ENCODE measurements around the gene TMEM54. TPM values are rescaled to one million over a fixed set of nuclear protein-coding genes. Genes with fewer than 3 reads are reported as not detected.
A peak's percentile ranks its signal among the peaks of the same experiment; 100 is the strongest.

TMEM54 gene
- total and polyA plus RNA-seq, 10 of the 15 experiments (the other 5 are each of a cell fraction or from before 2014, with no cell fraction given), result 0.07 to 0.94 (median 0.56) TPM; not detected in 1

GRCh38 chr1:32892368-32893197 lies 8.6 kb downstream of the TMEM54 start:
- no TSS peak for BruUV-seq (replicated peaks)
- no peaks in the 10 kb centered on the region for H4K20me1 ChIP-seq (ENCODE audit: control insufficient read depth, insufficient read depth)
- no peak overlapping the region for H2AFZ ChIP-seq (ENCODE audit: control insufficient read depth, low read depth, low read length)
- POLR2A ChIA-PET, result interaction anchor here (1.5 kb wide), 1 partner anchor 17 kb away, joined by 4 read pairs; no protein-coding TSS in a partner anchor
- H3K27me3 ChIP-seq (replicated peaks in 1 of 2; ENCODE audit: control insufficient read depth in 2 of 2, insufficient read depth in 2 of 2, low read length in 1 of 2), result peaks cover 8 to 16% of the 10 kb centered on the region in 2 experiments
- no peaks in the 10 kb centered on the region for H3K4me1 ChIP-seq (ENCODE audit: control insufficient read depth, insufficient read depth, low read length)
- FAIRE-seq (no peak), ATAC-seq (peak; percentile 84), DNase-seq (ENCODE audit: low read depth, low spot score) (no peak)
- 31% methylated on average over 42 of the region's 49 CpGs for WGBS (ENCODE audit: insufficient coverage, insufficient replicate concordance, low lambda C conversion rate, missing lambda C conversion rate)
- SMC1A ChIA-PET (ENCODE audit: uncharacterized antibody, unreplicated experiment), result no interaction called here
- H3K27ac ChIP-seq (ENCODE audit: control insufficient read depth, insufficient read depth), result no peak overlapping the region
- H3K9me3 ChIP-seq (replicated peaks; ENCODE audit: control insufficient read depth, insufficient read depth, low read length), result no peaks in the 10 kb centered on the region; the same call in 2 of the 3 replicates
- no peaks in the 10 kb centered on the region for H3K79me2 ChIP-seq (ENCODE audit: control insufficient read depth, insufficient read depth, low read length)
- H3K9ac ChIP-seq (ENCODE audit: control insufficient read depth, insufficient read depth, low read length), result no peak overlapping the region
- H3K4me3 ChIP-seq, result no peak overlapping the region
- intact Hi-C loops (cut with micrococcal nuclease; ENCODE audit: unreplicated experiment) (no loop called here), in situ Hi-C loops (cut with MboI) (no loop called here)
- CTCF ChIA-PET, result interaction anchor here (0.8 to 6.5 kb wide), 6 partner anchors 9 to 372 kb away, joined by 3 to 36 read pairs (median 3); partner anchors contain the start of gene TMEM54
- no peaks in the 10 kb centered on the region for H3K36me3 ChIP-seq (ENCODE audit: control insufficient read depth in 2 of 2, insufficient read depth in 2 of 2, low read length in 1 of 2)
- no peak overlapping the region; the same call in 1 of the 2 replicates for H3K4me2 ChIP-seq (ENCODE audit: control insufficient read depth, insufficient read depth)
- RAD21 ChIA-PET (ENCODE audit: unreplicated experiment), result interaction anchor here (1.3 to 1.4 kb wide), 2 partner anchors 16 to 162 kb away, joined by 3 read pairs; no protein-coding TSS in a partner anchor
- TF ChIP-seq CHD2 (IDR thresholded peaks at IDR 0.05; ENCODE audit: borderline replicate concordance, low read depth, low read length) (no peak), SRF (IDR thresholded peaks at IDR 0.05; ENCODE audit: low read depth in 2 of 2, low read length in 2 of 2) (no peak), HDAC6 (IDR thresholded peaks at IDR 0.05; ENCODE audit: unreplicated experiment) (no peak), GABPA (IDR thresholded peaks at IDR 0.05; ENCODE audit: low read depth) (no peak), E2F8 (IDR thresholded peaks at IDR 0.05; ENCODE audit: low read depth, partially characterized antibody) (no peak), USF1 (IDR thresholded peaks at IDR 0.05; ENCODE audit: borderline replicate concordance, extremely low read length, insufficient read depth, low read depth, low read length) (no peak), CHD1 (IDR thresholded peaks at IDR 0.05; ENCODE audit: low read depth, low read length) (no peak)
- TF ChIP-seq, protein P1, sequence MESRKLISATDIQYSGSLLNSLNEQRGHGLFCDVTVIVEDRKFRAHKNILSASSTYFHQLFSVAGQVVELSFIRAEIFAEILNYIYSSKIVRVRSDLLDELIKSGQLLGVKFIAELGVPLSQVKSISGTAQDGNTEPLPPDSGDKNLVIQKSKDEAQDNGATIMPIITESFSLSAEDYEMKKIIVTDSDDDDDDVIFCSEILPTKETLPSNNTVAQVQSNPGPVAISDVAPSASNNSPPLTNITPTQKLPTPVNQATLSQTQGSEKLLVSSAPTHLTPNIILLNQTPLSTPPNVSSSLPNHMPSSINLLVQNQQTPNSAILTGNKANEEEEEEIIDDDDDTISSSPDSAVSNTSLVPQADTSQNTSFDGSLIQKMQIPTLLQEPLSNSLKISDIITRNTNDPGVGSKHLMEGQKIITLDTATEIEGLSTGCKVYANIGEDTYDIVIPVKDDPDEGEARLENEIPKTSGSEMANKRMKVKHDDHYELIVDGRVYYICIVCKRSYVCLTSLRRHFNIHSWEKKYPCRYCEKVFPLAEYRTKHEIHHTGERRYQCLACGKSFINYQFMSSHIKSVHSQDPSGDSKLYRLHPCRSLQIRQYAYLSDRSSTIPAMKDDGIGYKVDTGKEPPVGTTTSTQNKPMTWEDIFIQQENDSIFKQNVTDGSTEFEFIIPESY (IDR thresholded peaks at IDR 0.05), result no peak
- TF ChIP-seq, protein P2, sequence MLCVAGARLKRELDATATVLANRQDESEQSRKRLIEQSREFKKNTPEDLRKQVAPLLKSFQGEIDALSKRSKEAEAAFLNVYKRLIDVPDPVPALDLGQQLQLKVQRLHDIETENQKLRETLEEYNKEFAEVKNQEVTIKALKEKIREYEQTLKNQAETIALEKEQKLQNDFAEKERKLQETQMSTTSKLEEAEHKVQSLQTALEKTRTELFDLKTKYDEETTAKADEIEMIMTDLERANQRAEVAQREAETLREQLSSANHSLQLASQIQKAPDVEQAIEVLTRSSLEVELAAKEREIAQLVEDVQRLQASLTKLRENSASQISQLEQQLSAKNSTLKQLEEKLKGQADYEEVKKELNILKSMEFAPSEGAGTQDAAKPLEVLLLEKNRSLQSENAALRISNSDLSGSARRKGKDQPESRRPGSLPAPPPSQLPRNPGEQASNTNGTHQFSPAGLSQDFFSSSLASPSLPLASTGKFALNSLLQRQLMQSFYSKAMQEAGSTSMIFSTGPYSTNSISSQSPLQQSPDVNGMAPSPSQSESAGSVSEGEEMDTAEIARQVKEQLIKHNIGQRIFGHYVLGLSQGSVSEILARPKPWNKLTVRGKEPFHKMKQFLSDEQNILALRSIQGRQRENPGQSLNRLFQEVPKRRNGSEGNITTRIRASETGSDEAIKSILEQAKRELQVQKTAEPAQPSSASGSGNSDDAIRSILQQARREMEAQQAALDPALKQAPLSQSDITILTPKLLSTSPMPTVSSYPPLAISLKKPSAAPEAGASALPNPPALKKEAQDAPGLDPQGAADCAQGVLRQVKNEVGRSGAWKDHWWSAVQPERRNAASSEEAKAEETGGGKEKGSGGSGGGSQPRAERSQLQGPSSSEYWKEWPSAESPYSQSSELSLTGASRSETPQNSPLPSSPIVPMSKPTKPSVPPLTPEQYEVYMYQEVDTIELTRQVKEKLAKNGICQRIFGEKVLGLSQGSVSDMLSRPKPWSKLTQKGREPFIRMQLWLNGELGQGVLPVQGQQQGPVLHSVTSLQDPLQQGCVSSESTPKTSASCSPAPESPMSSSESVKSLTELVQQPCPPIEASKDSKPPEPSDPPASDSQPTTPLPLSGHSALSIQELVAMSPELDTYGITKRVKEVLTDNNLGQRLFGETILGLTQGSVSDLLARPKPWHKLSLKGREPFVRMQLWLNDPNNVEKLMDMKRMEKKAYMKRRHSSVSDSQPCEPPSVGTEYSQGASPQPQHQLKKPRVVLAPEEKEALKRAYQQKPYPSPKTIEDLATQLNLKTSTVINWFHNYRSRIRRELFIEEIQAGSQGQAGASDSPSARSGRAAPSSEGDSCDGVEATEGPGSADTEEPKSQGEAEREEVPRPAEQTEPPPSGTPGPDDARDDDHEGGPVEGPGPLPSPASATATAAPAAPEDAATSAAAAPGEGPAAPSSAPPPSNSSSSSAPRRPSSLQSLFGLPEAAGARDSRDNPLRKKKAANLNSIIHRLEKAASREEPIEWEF (IDR thresholded peaks at IDR 0.05; ENCODE audit: insufficient replicate concordance, low read depth, low read length), result no peak

Data from GM12878 (cell line).